ENCODE measurements around the gene MEGF10.

Gene MEGF10

GRCh38 chr5:127331890-127332649, 41.5 kb downstream of the MEGF10 start:
- no peak for DNase-seq

- no peak for DNase-seq
Measured at GRCh38 chr5:127333483-127333882, 42.9 kb downstream of the MEGF10 start.

- DNase-seq: no peak
Measured at GRCh38 chr5:127335381-127335780, 44.8 kb downstream of the MEGF10 start.

GRCh38 chr5:127337876-127338275, 47.3 kb downstream of the MEGF10 start:
- no peak for DNase-seq

GRCh38 chr5:127338501-127338900, 47.9 kb downstream of the MEGF10 start:
- DNase-seq: no peak

GRCh38 chr5:127340606-127341005, 50.0 kb downstream of the MEGF10 start:
- DNase-seq: no peak

- DNase-seq: no peak
Measured at GRCh38 chr5:127342364-127342763, 51.8 kb downstream of the MEGF10 start.

GRCh38 chr5:127343313-127343712, 52.7 kb downstream of the MEGF10 start:
- no peak for DNase-seq

GRCh38 chr5:127343866-127344265, 53.3 kb downstream of the MEGF10 start:
- DNase-seq: no peak

- no peak for DNase-seq
Measured at GRCh38 chr5:127344931-127345330, 54.3 kb downstream of the MEGF10 start.

- no peak for DNase-seq
Measured at GRCh38 chr5:127351418-127351817, 60.8 kb downstream of the MEGF10 start.

- no peak for DNase-seq
Measured at GRCh38 chr5:127352068-127352467, 61.5 kb downstream of the MEGF10 start.

GRCh38 chr5:127353327-127353726, 62.7 kb downstream of the MEGF10 start:
- no peak for DNase-seq

- DNase-seq: no peak
Measured at GRCh38 chr5:127353796-127354195, 63.2 kb downstream of the MEGF10 start.

- no peak for DNase-seq
Measured at GRCh38 chr5:127355337-127355736, 64.7 kb downstream of the MEGF10 start.

GRCh38 chr5:127358284-127358683, 67.7 kb downstream of the MEGF10 start:
- no peak for DNase-seq

- DNase-seq: no peak
Measured at GRCh38 chr5:127358740-127359139, 68.1 kb downstream of the MEGF10 start.

GRCh38 chr5:127359502-127359901, 68.9 kb downstream of the MEGF10 start:
- DNase-seq: no peak

GRCh38 chr5:127363403-127363802, 72.8 kb downstream of the MEGF10 start:
- no peak for DNase-seq

GRCh38 chr5:127367029-127367428, 76.4 kb downstream of the MEGF10 start:
- DNase-seq: no peak

- DNase-seq: no peak
Measured at GRCh38 chr5:127367946-127368465, 77.4 kb downstream of the MEGF10 start.

- peak; percentile 15 for DNase-seq
Measured at GRCh38 chr5:127369796-127370195, 79.2 kb downstream of the MEGF10 start.

GRCh38 chr5:127370631-127371030, 80.0 kb downstream of the MEGF10 start:
- no peak for DNase-seq

- no peak for DNase-seq
Measured at GRCh38 chr5:127373858-127374491, 83.4 kb downstream of the MEGF10 start.

Measured in NCI-H1105 treated with DMSO at 0.1 percent for 48 hours (cell line).